ENCODE results near the gene PARD6B. TPM values are rescaled to one million over a fixed set of nuclear protein-coding genes. Genes with fewer than 3 reads are reported as not detected.

PARD6B gene
- total and polyA plus RNA-seq, 2 of the 13 experiments (the other 11 are each of a cell fraction or from before 2014, with no cell fraction given) = 6.9 to 22.2 TPM

DNA sequence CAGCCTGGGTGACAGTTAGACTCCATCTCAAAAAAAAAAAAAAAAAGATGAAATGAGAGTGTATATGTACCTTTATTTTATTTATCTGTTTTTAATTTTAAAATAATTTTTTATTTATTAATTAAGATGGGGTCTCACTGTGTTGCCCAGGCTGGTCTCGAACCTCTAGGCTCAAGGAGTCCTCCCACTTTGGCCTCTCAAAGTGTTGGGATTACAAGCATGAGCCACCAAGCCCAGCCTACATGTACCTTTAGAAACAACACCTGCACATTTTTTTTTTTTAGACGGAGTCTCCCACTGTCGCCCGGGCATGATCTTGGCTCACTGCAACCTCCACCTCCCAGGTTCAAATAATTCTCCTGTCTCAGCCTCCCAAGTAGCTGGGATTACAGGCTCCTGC, 12.1 kb upstream of the PARD6B start:
- H3K27me3 ChIP-seq (ENCODE audit: control insufficient read depth in 1 of 2, insufficient read depth in 2 of 2, low read length in 2 of 2) = no peaks in the 10 kb centered on the region
- no peak for ATAC-seq
- 80% methylated on average over 4 of the region's 4 CpGs for WGBS (ENCODE audit: low lambda C conversion rate)
- ChIA-PET POLR2A (interaction anchor here (0.7 kb wide), 1 partner anchor 25 kb away, joined by 3 read pairs; no protein-coding TSS in a partner anchor), CTCF (ENCODE audit: low intra/inter-chr PET ratio, low total read pairs) (no interaction called here)
- H3K9me3 ChIP-seq (ENCODE audit: low read length) = no peaks in the 10 kb centered on the region
- no peak for FAIRE-seq
- no TSS peak for BruUV-seq (replicated peaks)
- TF ChIP-seq, protein P1, sequence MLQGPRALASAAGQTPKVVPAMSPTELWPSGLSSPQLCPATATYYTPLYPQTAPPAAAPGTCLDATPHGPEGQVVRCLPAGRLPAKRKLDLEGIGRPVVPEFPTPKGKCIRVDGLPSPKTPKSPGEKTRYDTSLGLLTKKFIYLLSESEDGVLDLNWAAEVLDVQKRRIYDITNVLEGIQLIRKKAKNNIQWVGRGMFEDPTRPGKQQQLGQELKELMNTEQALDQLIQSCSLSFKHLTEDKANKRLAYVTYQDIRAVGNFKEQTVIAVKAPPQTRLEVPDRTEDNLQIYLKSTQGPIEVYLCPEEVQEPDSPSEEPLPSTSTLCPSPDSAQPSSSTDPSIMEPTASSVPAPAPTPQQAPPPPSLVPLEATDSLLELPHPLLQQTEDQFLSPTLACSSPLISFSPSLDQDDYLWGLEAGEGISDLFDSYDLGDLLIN (CRISPR knock-in tag; IDR thresholded peaks at IDR 0.05; ENCODE audit: borderline replicate concordance) = no peak
- 0 out of 2 replicates have a peak, but pooled peaks have one; percentile 26 for TF ChIP-seq SP4 (CRISPR knock-in tag; IDR thresholded peaks at IDR 0.05)
- TF ChIP-seq, protein P2, sequence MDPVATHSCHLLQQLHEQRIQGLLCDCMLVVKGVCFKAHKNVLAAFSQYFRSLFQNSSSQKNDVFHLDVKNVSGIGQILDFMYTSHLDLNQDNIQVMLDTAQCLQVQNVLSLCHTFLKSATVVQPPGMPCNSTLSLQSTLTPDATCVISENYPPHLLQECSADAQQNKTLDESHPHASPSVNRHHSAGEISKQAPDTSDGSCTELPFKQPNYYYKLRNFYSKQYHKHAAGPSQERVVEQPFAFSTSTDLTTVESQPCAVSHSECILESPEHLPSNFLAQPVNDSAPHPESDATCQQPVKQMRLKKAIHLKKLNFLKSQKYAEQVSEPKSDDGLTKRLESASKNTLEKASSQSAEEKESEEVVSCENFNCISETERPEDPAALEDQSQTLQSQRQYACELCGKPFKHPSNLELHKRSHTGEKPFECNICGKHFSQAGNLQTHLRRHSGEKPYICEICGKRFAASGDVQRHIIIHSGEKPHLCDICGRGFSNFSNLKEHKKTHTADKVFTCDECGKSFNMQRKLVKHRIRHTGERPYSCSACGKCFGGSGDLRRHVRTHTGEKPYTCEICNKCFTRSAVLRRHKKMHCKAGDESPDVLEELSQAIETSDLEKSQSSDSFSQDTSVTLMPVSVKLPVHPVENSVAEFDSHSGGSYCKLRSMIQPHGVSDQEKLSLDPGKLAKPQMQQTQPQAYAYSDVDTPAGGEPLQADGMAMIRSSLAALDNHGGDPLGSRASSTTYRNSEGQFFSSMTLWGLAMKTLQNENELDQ (CRISPR knock-in tag; IDR thresholded peaks at IDR 0.05; ENCODE audit: borderline replicate concordance) = no peak
- TF ChIP-seq, protein P3, sequence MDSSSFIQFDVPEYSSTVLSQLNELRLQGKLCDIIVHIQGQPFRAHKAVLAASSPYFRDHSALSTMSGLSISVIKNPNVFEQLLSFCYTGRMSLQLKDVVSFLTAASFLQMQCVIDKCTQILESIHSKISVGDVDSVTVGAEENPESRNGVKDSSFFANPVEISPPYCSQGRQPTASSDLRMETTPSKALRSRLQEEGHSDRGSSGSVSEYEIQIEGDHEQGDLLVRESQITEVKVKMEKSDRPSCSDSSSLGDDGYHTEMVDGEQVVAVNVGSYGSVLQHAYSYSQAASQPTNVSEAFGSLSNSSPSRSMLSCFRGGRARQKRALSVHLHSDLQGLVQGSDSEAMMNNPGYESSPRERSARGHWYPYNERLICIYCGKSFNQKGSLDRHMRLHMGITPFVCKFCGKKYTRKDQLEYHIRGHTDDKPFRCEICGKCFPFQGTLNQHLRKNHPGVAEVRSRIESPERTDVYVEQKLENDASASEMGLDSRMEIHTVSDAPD (CRISPR knock-in tag; IDR thresholded peaks at IDR 0.05) = no peak
- DNase-seq (ENCODE audit: low spot score) = no peak
- intact Hi-C loops (cut with micrococcal nuclease; ENCODE audit: unreplicated experiment) = no loop called here
- no peak overlapping the region for H3K9ac ChIP-seq (ENCODE audit: insufficient read depth, low read depth, low read length)
- H3K79me2 ChIP-seq (ENCODE audit: insufficient read depth, low read length) = no peaks in the 10 kb centered on the region
- H3K4me1 ChIP-seq (ENCODE audit: insufficient read depth, low read length) = peaks cover 28% of the 10 kb centered on the region
- in situ Hi-C loops (cut with HindIII; ENCODE audit: extremely low pct_ligation_motif_present, low pct_unique_long_range_greater_than_20kb) = no loop called here
- no peaks in the 10 kb centered on the region for H3K36me3 ChIP-seq (replicated peaks in 1 of 2; ENCODE audit: control insufficient read depth in 1 of 2, insufficient read depth in 2 of 2, low read length in 2 of 2)
- no peaks in the 10 kb centered on the region for H4K20me1 ChIP-seq (ENCODE audit: insufficient read depth, low read length)
- no peak overlapping the region for H2AFZ ChIP-seq (ENCODE audit: low read length)
- H3K4me2 ChIP-seq (ENCODE audit: low read depth, low read length) = no peak overlapping the region
- no peak overlapping the region for H3K4me3 ChIP-seq (replicated peaks in 1 of 3; ENCODE audit: insufficient read depth in 1 of 3, low read depth in 2 of 3, low read length in 3 of 3)
- H3K27ac ChIP-seq (ENCODE audit: extremely low read length, insufficient read depth, low read length) = no peak overlapping the region

Measured in HepG2 (cell line).